H1 (cell line): Measurements from ENCODE around the gene ELL. TPM values are rescaled to one million over a fixed set of nuclear protein-coding genes. Genes with fewer than 3 reads are reported as not detected.
A peak's percentile ranks its signal among the peaks of the same experiment; 100 is the strongest.

Source experiments
- BACH1 ChIP-seq: IDR thresholded peaks from 2 replicates; pipeline ENCODE4 v1.6.1; 2012; ENCODE audit warnings: low read length, improper control_type of control experiment
- BCL11A ChIP-seq, 2 experiments: IDR thresholded peaks; one replicate each; pipeline ENCODE4 v1.6.1; 2011; ENCODE audit warnings: low read depth in 2 of 2, low read length in 2 of 2, mild to moderate bottlenecking in 2 of 2
- CBX5 ChIP-seq: fragments of 300-800, 300-1000 bp; sonication (generic); IDR thresholded peaks from 2 replicates; pipeline ENCODE4 v1.7.1; 2016; ENCODE audit warnings: antibody characterized with exemption, low read length, low read depth
- CEBPB ChIP-seq: IDR thresholded peaks from 2 replicates; pipeline ENCODE4 v1.6.1; 2012; ENCODE audit warnings: low read depth, low read length
- CHD7 ChIP-seq: fragments of 300-600 bp; sonication (generic); IDR thresholded peaks from 2 replicates; pipeline ENCODE4 v1.7.1; 2012; ENCODE audit warnings: low read length, moderate library complexity, mild to moderate bottlenecking, inconsistent platforms; ENCODE audit not compliant: insufficient replicate concordance
- SP2 ChIP-seq: IDR thresholded peaks from 2 replicates; pipeline ENCODE4 v1.6.1; 2012; ENCODE audit warnings: mild to moderate bottlenecking, low read length, inconsistent platforms
- SUZ12 ChIP-seq: fragments of 200-600 bp; sonication (generic); IDR thresholded peaks from 2 replicates; pipeline ENCODE4 v1.6.1; 2012; ENCODE audit warnings: mild to moderate bottlenecking, inconsistent platforms, low read length, moderate library complexity, mixed read lengths
- polyA plus RNA-seq, 7 experiments: library from polyadenylated mRNA; depleted of rRNA in 3 of 7; stranded (reverse) in 5 of 7; unstranded in 2 of 7; fragments of >200 nt in 5 of 7; fragments of 200-250 nt in 2 of 7; gene quantifications; 1 replicate in 5 of 7; 2 replicates in 1 of 7; 4 replicates in 1 of 7; pipeline versions ENCODE4 v1.2.1 to v1.2.3, GENCODE V29; 2011 to 2013; ENCODE audit warnings: missing spikeins in 2 of 7, mixed read lengths in 2 of 7
- total RNA-seq: library from RNA; stranded (reverse); fragmentation: NEBNext Ultra II Directional; extraction: Animal tissue kit (Norgen Biotek cat#: 25700); gene quantifications from 2 replicates; pipeline ENCODE4 v1.2.1, GENCODE V29; 2021

The ELL gene
- total and polyA plus RNA-seq, 2 of the 8 experiments (the other 6 are each of a cell fraction or from before 2014, with no cell fraction given): 5.2 to 10.5 TPM

GRCh38 chr19:18433015-18433691 lies 88.7 kb downstream of the ELL start (continued):
- TF ChIP-seq CHD7 (no peak), SUZ12 (no peak), BACH1 (0 out of 2 replicates have a peak, but pooled peaks have one; percentile 18), BCL11A (IDR thresholded peaks at IDR 0.05; ENCODE audit: low read depth in 2 of 2, low read length in 2 of 2) (no peak), CBX5 (no peak), CEBPB (no peak), SP2 (no peak)
